Activated CD8-positive, alpha-beta T cell treated with anti-CD3 and anti-CD28 coated beads, Interleukin-2, amount 10 ng/mL, durations not matched to agents 7 days and 5 days (primary cell): ENCODE results near the gene ABCC11. TPM values are rescaled to one million over a fixed set of nuclear protein-coding genes. Genes with fewer than 3 reads are reported as not detected.
A peak's percentile ranks its signal among the peaks of the same experiment; 100 is the strongest.
"Not testable (repeated sequence)": the region's sequence is repeated elsewhere in the genome, so short reads cannot be mapped to it uniquely, and the experiment has no call there.

ENCODE experiments used
- ATAC-seq: fragments of 150-1000 bp; cut with Tn5 transposase; one replicate; pipeline ENCODE4 v1.10.0; 2021; ENCODE audit warnings: moderate library complexity
- CTCF ChIA-PET: fragments of 350-600 bp; sonication (Branson Sonifier 250); formaldehyde crosslinking; loops from one replicate; lab custom pipeline; 2021; ENCODE audit warnings: antibody characterized with exemption; lab: Charles Lee
- POLR2A ChIA-PET: fragments of 350-600 bp; sonication (Branson Sonifier 250); formaldehyde crosslinking; loops from one replicate; lab custom pipeline; 2021; ENCODE audit warnings: antibody characterized with exemption; lab: Charles Lee
- DNase-seq: peaks from one replicate; pipeline ENCODE4 v3.0.0-alpha.2; 2020
- H3K27ac Mint-ChIP-seq: one replicate; pipeline ENCODE4 v1.8.0; 2021; ENCODE audit warnings: mild to moderate bottlenecking, mixed read lengths
- H3K27me3 Mint-ChIP-seq: one replicate; pipeline ENCODE4 v1.8.0; 2021; ENCODE audit warnings: low read depth, mixed read lengths
- H3K36me3 Mint-ChIP-seq: one replicate; pipeline ENCODE4 v1.8.0; 2021; ENCODE audit warnings: low read depth, mixed read lengths
- H3K4me1 Mint-ChIP-seq: one replicate; pipeline ENCODE4 v1.8.0; 2021; ENCODE audit warnings: low read depth, mixed read lengths
- H3K4me3 Mint-ChIP-seq: one replicate; pipeline ENCODE4 v1.8.0; 2021; ENCODE audit warnings: mild to moderate bottlenecking, mixed read lengths
- H3K9me3 Mint-ChIP-seq: one replicate; pipeline ENCODE4 v1.8.0; 2022; ENCODE audit warnings: mixed read lengths; ENCODE audit not compliant: insufficient read depth
- total RNA-seq, 2 experiments: library from RNA; stranded (reverse); gene quantifications; one replicate each; pipeline ENCODE4 v1.2.3, GENCODE V29; 2021

ABCC11 gene
- total RNA-seq, 2 experiments from 2014 or later, result not detected

- no peak for DNase-seq
- Mint-ChIP-seq H3K9me3 (no peaks in the 10 kb centered on the region), H3K27me3 (no peaks in the 10 kb centered on the region), H3K27ac (no peak overlapping the region), H3K4me1 (no peaks in the 10 kb centered on the region), H3K36me3 (no peaks in the 10 kb centered on the region), H3K4me3 (no peak overlapping the region)
- POLR2A ChIA-PET, result no interaction called here
- CTCF ChIA-PET, result no interaction called here
- no peak for ATAC-seq
Measured at GRCh38 chr16:48172682-48173081, 74.7 kb downstream of the ABCC11 start.

- no peak for DNase-seq
- Mint-ChIP-seq H3K9me3 (no peaks in the 10 kb centered on the region), H3K4me1 (peaks cover 8% of the 10 kb centered on the region), H3K27me3 (no peaks in the 10 kb centered on the region), H3K4me3 (no peak overlapping the region), H3K27ac (no peak overlapping the region), H3K36me3 (no peaks in the 10 kb centered on the region)
- ChIA-PET CTCF (no interaction called here), POLR2A (no interaction called here)
- no peak for ATAC-seq
Measured at GRCh38 chr16:48169896-48170295, 77.4 kb downstream of the ABCC11 start.

- ATAC-seq, result no peak
- ChIA-PET CTCF (interaction anchor here (2.4 to 4.4 kb wide), 2 partner anchors 455 to 1026 kb away, joined by 13 to 26 read pairs; no protein-coding TSS in a partner anchor), POLR2A (no interaction called here)
- Mint-ChIP-seq H3K4me3 (no peak overlapping the region), H3K27me3 (no peaks in the 10 kb centered on the region), H3K4me1 (peaks cover 11% of the 10 kb centered on the region), H3K9me3 (no peaks in the 10 kb centered on the region), H3K36me3 (no peaks in the 10 kb centered on the region), H3K27ac (no peak overlapping the region)
- DNase-seq, result no peak
Measured at GRCh38 chr16:48168075-48168474, 79.3 kb downstream of the ABCC11 start.

- CTCF ChIA-PET, result interaction anchor here (0.7 to 4.4 kb wide), 9 partner anchors 10 to 1129 kb away, joined by 3 to 26 read pairs (median 5); partner anchors contain the start of gene NETO2
- H3K36me3 Mint-ChIP-seq, ATAC-seq, H3K9me3 Mint-ChIP-seq, POLR2A ChIA-PET, H3K4me3 Mint-ChIP-seq, DNase-seq, H3K27me3 Mint-ChIP-seq, H3K27ac Mint-ChIP-seq: not testable (repeated sequence)
- peaks cover 11% of the 10 kb centered on the region for H3K4me1 Mint-ChIP-seq
Measured at GRCh38 chr16:48166617-48167016, 80.7 kb downstream of the ABCC11 start.

- no peaks in the 10 kb centered on the region for H3K9me3 Mint-ChIP-seq
- POLR2A ChIA-PET, result no interaction called here
- H3K36me3 Mint-ChIP-seq, result no peaks in the 10 kb centered on the region
- H3K27ac Mint-ChIP-seq, result no peak overlapping the region
- CTCF ChIA-PET, result interaction anchor here (0.7 to 4.4 kb wide), 13 partner anchors 9 to 1211 kb away, joined by 3 to 26 read pairs (median 5); partner anchors contain the start of gene NETO2
- peaks cover 2% of the 10 kb centered on the region for H3K27me3 Mint-ChIP-seq
- H3K4me3 Mint-ChIP-seq, result no peak overlapping the region
- peaks cover 11% of the 10 kb centered on the region for H3K4me1 Mint-ChIP-seq
- ATAC-seq, result no peak
- DNase-seq, result no peak
Measured at GRCh38 chr16:48165961-48166578, 81.3 kb downstream of the ABCC11 start.

GRCh38 chr16:48164907-48165715 is 82.2 kb downstream of the ABCC11 start:
- ChIA-PET POLR2A (no interaction called here), CTCF (interaction anchor here (0.6 to 4.4 kb wide), 31 partner anchors 9 to 1222 kb away, joined by 3 to 26 read pairs (median 4); partner anchors contain the start of gene NETO2)
- ATAC-seq, result peak; percentile 96
- Mint-ChIP-seq H3K4me1 (peaks cover 11% of the 10 kb centered on the region), H3K27me3 (peaks cover 2% of the 10 kb centered on the region), H3K4me3 (no peak overlapping the region), H3K36me3 (no peaks in the 10 kb centered on the region), H3K9me3 (no peaks in the 10 kb centered on the region), H3K27ac (no peak overlapping the region)
- DNase-seq, result peak; percentile 71

- ATAC-seq (no peak), DNase-seq (no peak)
- Mint-ChIP-seq H3K27ac (no peak overlapping the region), H3K4me1 (peaks cover 16% of the 10 kb centered on the region), H3K27me3 (peaks cover 6% of the 10 kb centered on the region), H3K9me3 (no peaks in the 10 kb centered on the region), H3K4me3 (no peak overlapping the region), H3K36me3 (no peaks in the 10 kb centered on the region)
- CTCF ChIA-PET, result interaction anchor here (0.6 to 1.7 kb wide), 3 partner anchors 468 to 1022 kb away, joined by 3 to 5 read pairs (median 3); no protein-coding TSS in a partner anchor
- POLR2A ChIA-PET, result no interaction called here
Measured at GRCh38 chr16:48162839-48163410, 84.4 kb downstream of the ABCC11 start.

GRCh38 chr16:48161906-48162305 is 85.4 kb downstream of the ABCC11 start:
- Mint-ChIP-seq H3K4me1 (peaks cover 22% of the 10 kb centered on the region), H3K27me3 (peaks cover 8% of the 10 kb centered on the region), H3K9me3 (no peaks in the 10 kb centered on the region), H3K4me3 (no peak overlapping the region), H3K27ac (no peak overlapping the region), H3K36me3 (no peaks in the 10 kb centered on the region)
- ATAC-seq, result no peak
- POLR2A ChIA-PET, result no interaction called here
- CTCF ChIA-PET, result interaction anchor here (1.7 kb wide), 1 partner anchor 1020 kb away, joined by 5 read pairs; no protein-coding TSS in a partner anchor
- no peak for DNase-seq

GRCh38 chr16:48160575-48160974 is 86.8 kb downstream of the ABCC11 start:
- ChIA-PET POLR2A (no interaction called here), CTCF (interaction anchor here (1.6 to 4.7 kb wide), 2 partner anchors 1017 to 1019 kb away, joined by 4 to 33 read pairs; partner anchors contain the start of gene NETO2)
- peaks cover 8% of the 10 kb centered on the region for H3K27me3 Mint-ChIP-seq
- H3K9me3 Mint-ChIP-seq, result no peaks in the 10 kb centered on the region
- H3K27ac Mint-ChIP-seq, result no peak overlapping the region
- no peaks in the 10 kb centered on the region for H3K36me3 Mint-ChIP-seq
- ATAC-seq, result no peak
- no peak for DNase-seq
- no peak overlapping the region for H3K4me3 Mint-ChIP-seq
- peaks cover 22% of the 10 kb centered on the region for H3K4me1 Mint-ChIP-seq

GRCh38 chr16:48158296-48158695 is 89.0 kb downstream of the ABCC11 start:
- DNase-seq, result peak; percentile 42
- peaks cover 14% of the 10 kb centered on the region for H3K4me1 Mint-ChIP-seq
- H3K36me3 Mint-ChIP-seq, result no peaks in the 10 kb centered on the region
- H3K9me3 Mint-ChIP-seq, result no peaks in the 10 kb centered on the region
- ChIA-PET CTCF (interaction anchor here (0.8 to 4.7 kb wide), 5 partner anchors 465 to 1120 kb away, joined by 4 to 33 read pairs (median 10); partner anchors contain the start of gene NETO2), POLR2A (no interaction called here)
- peaks cover 12% of the 10 kb centered on the region for H3K27me3 Mint-ChIP-seq
- no peak overlapping the region for H3K4me3 Mint-ChIP-seq
- ATAC-seq, result peak; percentile 50
- H3K27ac Mint-ChIP-seq, result peak overlapping the region; percentile 14

- no peak for ATAC-seq
- Mint-ChIP-seq H3K9me3 (no peaks in the 10 kb centered on the region), H3K36me3 (no peaks in the 10 kb centered on the region), H3K27me3 (peaks cover 12% of the 10 kb centered on the region), H3K4me1 (peaks cover 14% of the 10 kb centered on the region), H3K27ac (peak overlapping the region; percentile 8), H3K4me3 (no peak overlapping the region)
- CTCF ChIA-PET, result interaction anchor here (0.8 to 4.7 kb wide), 8 partner anchors 9 to 1120 kb away, joined by 3 to 33 read pairs (median 4); partner anchors contain the start of gene NETO2
- no peak for DNase-seq
- POLR2A ChIA-PET, result no interaction called here
Measured at GRCh38 chr16:48157794-48158193, 89.5 kb downstream of the ABCC11 start.
